Chondrocyte (in vitro differentiated cells): Measurements from ENCODE around the gene HRH3. TPM values are rescaled to one million over a fixed set of nuclear protein-coding genes. Genes with fewer than 3 reads are reported as not detected.

Experiments
- DNase-seq: peaks from one replicate; pipeline ENCODE4 v3.0.0; 2021; ENCODE audit warnings: mixed read lengths, low spot score
- H3K27ac Mint-ChIP-seq: one replicate; pipeline ENCODE4 v1.8.0; 2021; ENCODE audit warnings: mild to moderate bottlenecking, moderate library complexity, mixed read lengths; ENCODE audit not compliant: unreplicated experiment
- H3K27me3 Mint-ChIP-seq: 2 replicates; pipeline ENCODE4 v1.8.0; 2021; ENCODE audit warnings: low read depth, mixed read lengths
- H3K36me3 Mint-ChIP-seq: 2 replicates; pipeline ENCODE4 v1.8.0; 2021; ENCODE audit warnings: low read depth, mixed read lengths
- H3K4me1 Mint-ChIP-seq: 2 replicates; pipeline ENCODE4 v1.8.0; 2021; ENCODE audit warnings: low read depth, mild to moderate bottlenecking, mixed read lengths
- H3K4me3 Mint-ChIP-seq: one replicate; pipeline ENCODE4 v1.8.0; 2021; ENCODE audit warnings: mild to moderate bottlenecking, moderate library complexity, mixed read lengths; ENCODE audit not compliant: unreplicated experiment
- H3K9me3 Mint-ChIP-seq: 2 replicates; pipeline ENCODE4 v1.8.0; 2021; ENCODE audit warnings: low read depth, mixed read lengths
- total RNA-seq: library from RNA; stranded (reverse); gene quantifications from 3 replicates; pipeline ENCODE4 v1.2.1, GENCODE V29; 2021
- TF ChIP-seq, protein P1 (sequence below): fragments of 200-600 bp; sonication (generic); IDR thresholded peaks from 2 replicates; pipeline ENCODE4 v1.5.0; 2021; ENCODE audit warnings: antibody characterized with exemption, mild to moderate bottlenecking, moderate library complexity

The HRH3 gene
- total RNA-seq, 1 donor from 2014 or later: not detected

GRCh38 chr20:62244644-62245108, 24.6 kb upstream of the HRH3 start:
- Mint-ChIP-seq H3K36me3 (peaks cover 3% of the 10 kb centered on the region), H3K9me3 (no peaks in the 10 kb centered on the region), H3K27me3 (no peaks in the 10 kb centered on the region), H3K4me1 (peaks cover 24% of the 10 kb centered on the region), H3K27ac (no peak overlapping the region), H3K4me3 (no peak overlapping the region)
- TF ChIP-seq, protein P1, sequence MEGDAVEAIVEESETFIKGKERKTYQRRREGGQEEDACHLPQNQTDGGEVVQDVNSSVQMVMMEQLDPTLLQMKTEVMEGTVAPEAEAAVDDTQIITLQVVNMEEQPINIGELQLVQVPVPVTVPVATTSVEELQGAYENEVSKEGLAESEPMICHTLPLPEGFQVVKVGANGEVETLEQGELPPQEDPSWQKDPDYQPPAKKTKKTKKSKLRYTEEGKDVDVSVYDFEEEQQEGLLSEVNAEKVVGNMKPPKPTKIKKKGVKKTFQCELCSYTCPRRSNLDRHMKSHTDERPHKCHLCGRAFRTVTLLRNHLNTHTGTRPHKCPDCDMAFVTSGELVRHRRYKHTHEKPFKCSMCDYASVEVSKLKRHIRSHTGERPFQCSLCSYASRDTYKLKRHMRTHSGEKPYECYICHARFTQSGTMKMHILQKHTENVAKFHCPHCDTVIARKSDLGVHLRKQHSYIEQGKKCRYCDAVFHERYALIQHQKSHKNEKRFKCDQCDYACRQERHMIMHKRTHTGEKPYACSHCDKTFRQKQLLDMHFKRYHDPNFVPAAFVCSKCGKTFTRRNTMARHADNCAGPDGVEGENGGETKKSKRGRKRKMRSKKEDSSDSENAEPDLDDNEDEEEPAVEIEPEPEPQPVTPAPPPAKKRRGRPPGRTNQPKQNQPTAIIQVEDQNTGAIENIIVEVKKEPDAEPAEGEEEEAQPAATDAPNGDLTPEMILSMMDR: no peak
- DNase-seq: no peak

DNA sequence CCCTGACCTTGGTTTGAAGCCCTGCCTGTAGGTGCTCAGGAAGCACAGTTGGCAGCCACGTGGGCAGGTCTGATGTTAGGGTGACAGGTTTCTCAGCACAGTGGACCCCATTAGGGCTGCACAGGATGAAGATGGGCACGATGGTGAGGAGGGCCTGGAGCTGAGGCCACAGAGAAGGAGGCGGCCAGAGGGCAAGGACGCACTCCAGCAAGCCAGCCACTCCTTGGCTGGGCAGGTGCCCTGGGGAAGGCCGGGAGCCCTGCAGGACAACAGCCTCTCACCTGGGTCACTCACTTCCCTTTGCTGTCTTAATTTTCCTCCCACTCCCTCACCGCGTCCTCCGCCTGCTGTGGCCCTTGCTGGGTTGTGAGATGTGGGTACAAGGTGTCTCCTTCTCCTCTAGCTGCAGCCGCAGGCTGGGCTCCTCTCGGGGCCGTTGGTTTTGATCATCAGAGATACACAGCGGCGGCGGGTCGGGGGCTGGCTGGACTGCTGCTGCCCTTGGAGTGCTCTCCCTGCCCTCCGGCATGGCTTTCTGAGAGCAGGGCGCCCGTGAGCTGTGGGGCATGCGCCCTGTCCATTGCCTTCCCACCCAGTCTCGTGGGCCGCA, 23.9 kb upstream of the HRH3 start:
- TF ChIP-seq, protein P1: no peak
- no peak overlapping the region for H3K27ac Mint-ChIP-seq
- no peaks in the 10 kb centered on the region for H3K9me3 Mint-ChIP-seq
- DNase-seq: no peak
- H3K4me3 Mint-ChIP-seq: no peak overlapping the region
- H3K27me3 Mint-ChIP-seq: no peaks in the 10 kb centered on the region
- H3K36me3 Mint-ChIP-seq: peaks cover 3% of the 10 kb centered on the region
- H3K4me1 Mint-ChIP-seq: peaks cover 31% of the 10 kb centered on the region

- Mint-ChIP-seq H3K36me3 (peaks cover 3% of the 10 kb centered on the region), H3K27me3 (no peaks in the 10 kb centered on the region), H3K9me3 (no peaks in the 10 kb centered on the region), H3K4me3 (no peak overlapping the region), H3K27ac (peak overlapping the region; percentile 41), H3K4me1 (peaks cover 31% of the 10 kb centered on the region)
- TF ChIP-seq, protein P1: no peak
- no peak for DNase-seq
These were observed 23.0 kb upstream of the HRH3 start for GRCh38 chr20:62243106-62243505.

DNA sequence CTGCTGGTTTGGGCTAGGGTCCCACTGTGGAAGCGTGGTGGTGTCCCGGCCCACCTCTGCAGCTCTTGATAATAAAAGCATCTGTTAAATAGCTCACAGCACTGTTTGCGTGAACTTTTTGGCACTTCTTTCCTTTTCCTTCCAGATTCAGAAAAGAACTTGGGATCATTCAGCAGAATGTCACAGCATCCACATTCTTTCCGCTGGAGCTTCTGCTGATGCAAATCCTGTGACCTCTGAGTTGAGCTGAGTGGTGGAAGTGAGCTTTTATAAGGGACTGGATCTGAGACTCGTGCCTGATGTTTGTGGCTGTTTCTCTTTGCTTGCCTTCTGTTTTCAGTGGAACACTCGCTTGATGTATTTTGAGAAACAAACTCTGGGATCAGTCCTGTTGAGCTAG, 22.1 kb upstream of the HRH3 start:
- H3K27me3 Mint-ChIP-seq: no peaks in the 10 kb centered on the region
- peaks cover 36% of the 10 kb centered on the region for H3K4me1 Mint-ChIP-seq
- DNase-seq: no peak
- TF ChIP-seq, protein P1: no peak
- peaks cover 3% of the 10 kb centered on the region for H3K36me3 Mint-ChIP-seq
- H3K9me3 Mint-ChIP-seq: no peaks in the 10 kb centered on the region
- H3K4me3 Mint-ChIP-seq: no peak overlapping the region
- H3K27ac Mint-ChIP-seq: peak overlapping the region; percentile 27

GRCh38 chr20:62241506-62241905, 21.4 kb upstream of the HRH3 start:
- Mint-ChIP-seq H3K4me3 (no peak overlapping the region), H3K4me1 (peaks cover 36% of the 10 kb centered on the region), H3K27me3 (no peaks in the 10 kb centered on the region), H3K9me3 (no peaks in the 10 kb centered on the region), H3K36me3 (peaks cover 3% of the 10 kb centered on the region), H3K27ac (peak overlapping the region; percentile 23)
- TF ChIP-seq, protein P1: no peak
- no peak for DNase-seq
